AG04450 (cell line): ENCODE measurements around the gene SMARCA2. TPM values are rescaled to one million over a fixed set of nuclear protein-coding genes. Genes with fewer than 3 reads are reported as not detected.

Source experiments
- CTCF ChIA-PET: fragments of 300-600, 350-600 bp; formaldehyde crosslinking; extraction: SDS; loops from one replicate; lab custom pipeline; 2022; ENCODE audit warnings: antibody characterized with exemption, inconsistent platforms; lab: Charles Lee
- POLR2A ChIA-PET: fragments of 350-600 bp; formaldehyde crosslinking; extraction: SDS; loops from one replicate; lab custom pipeline; 2021; ENCODE audit warnings: antibody characterized with exemption, inconsistent platforms; lab: Yijun Ruan, JAX
- DNase-seq: peaks from one replicate; pipeline ENCODE4 v3.0.0-alpha.2; 2011; ENCODE audit warnings: low read depth, low spot score
- H3K27ac ChIP-seq: one replicate; pipeline ENCODE4 v1.5.1; 2012; ENCODE audit warnings: low read depth, low read length, control low read depth
- H3K27me3 ChIP-seq: one replicate; pipeline ENCODE4 v1.6.0; 2012; ENCODE audit warnings: low read length; ENCODE audit not compliant: control insufficient read depth, insufficient read depth
- H3K4me3 ChIP-seq: 2 replicates; pipeline ENCODE4 v1.5.1; 2011; ENCODE audit warnings: mild to moderate bottlenecking, low read depth, low read length, control low read depth
- H3K9me3 ChIP-seq: 2 replicates; pipeline ENCODE4 v1.5.1; 2012; ENCODE audit warnings: low read length; ENCODE audit not compliant: control insufficient read depth, insufficient read depth
- CTCF ChIP-seq: IDR thresholded peaks from 2 replicates; pipeline ENCODE4 v1.5.1; 2011; ENCODE audit warnings: low read depth, low read length, control low read depth, inconsistent platforms
- polyA plus RNA-seq: library from polyadenylated mRNA; depleted of rRNA; stranded (reverse); fragments of >200 nt; gene quantifications from 2 replicates; pipeline ENCODE4 v1.2.3, GENCODE V29; 2011

SMARCA2 gene
- polyA plus RNA-seq, 1 experiment, result 51.2 TPM

DNA sequence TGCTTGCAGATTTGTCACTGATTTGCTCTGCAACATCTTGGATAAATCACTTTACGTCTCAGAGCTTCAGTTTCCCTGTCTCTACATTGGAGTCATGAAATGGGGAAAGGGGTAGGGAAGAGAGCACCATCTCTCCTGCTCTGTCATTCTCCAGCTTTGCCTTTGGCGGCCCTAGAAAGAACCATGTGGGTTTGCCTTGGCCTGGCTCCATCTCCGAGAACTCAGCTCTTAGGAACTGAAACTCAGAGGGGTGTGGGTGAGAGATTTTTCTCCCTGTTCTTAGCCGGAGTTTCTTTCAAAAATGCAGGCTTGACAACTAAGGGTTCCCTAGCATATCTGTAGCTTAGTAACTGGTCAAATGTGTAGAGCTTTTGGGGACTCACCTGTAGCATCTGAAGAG is 123.5 kb downstream of the SMARCA2 start:
- H3K27ac ChIP-seq, result no peak overlapping the region
- ChIA-PET POLR2A (no interaction called here), CTCF (interaction anchor here (1.3 kb wide), 1 partner anchor 18 kb away, joined by 3 read pairs; no protein-coding TSS in a partner anchor)

GRCh38 chr9:2140600-2141223 is 125.6 kb downstream of the SMARCA2 start:
- ChIA-PET CTCF (no interaction called here), POLR2A (no interaction called here)
- Histone ChIP-seq H3K27me3 (no peaks in the 10 kb centered on the region), H3K4me3 (no peak overlapping the region), H3K9me3 (no peaks in the 10 kb centered on the region), H3K27ac (no peak overlapping the region)
- DNase-seq, result no peak
- no peak for TF ChIP-seq CTCF

More for the DNA sequence above, 123.5 kb downstream of the SMARCA2 start:
- Histone ChIP-seq H3K27me3 (no peaks in the 10 kb centered on the region), H3K9me3 (no peaks in the 10 kb centered on the region), H3K4me3 (no peak overlapping the region)
- TF ChIP-seq CTCF, result no peak
- DNase-seq, result no peak

- H3K27me3 ChIP-seq, result no peaks in the 10 kb centered on the region
- H3K4me3 ChIP-seq, result no peak overlapping the region
- POLR2A ChIA-PET, result no interaction called here
- DNase-seq, result no peak
- no peak overlapping the region for H3K27ac ChIP-seq
- CTCF ChIA-PET, result no interaction called here
- no peak for TF ChIP-seq CTCF
- H3K9me3 ChIP-seq, result no peaks in the 10 kb centered on the region
Measured at GRCh38 chr9:2142212-2142611, 127.1 kb downstream of the SMARCA2 start.

GRCh38 chr9:2144619-2145018 is 129.5 kb downstream of the SMARCA2 start:
- Histone ChIP-seq H3K27ac (no peak overlapping the region), H3K4me3 (no peak overlapping the region), H3K9me3 (no peaks in the 10 kb centered on the region), H3K27me3 (no peaks in the 10 kb centered on the region)
- ChIA-PET POLR2A (no interaction called here), CTCF (no interaction called here)
- TF ChIP-seq CTCF, result no peak
- no peak for DNase-seq

DNA sequence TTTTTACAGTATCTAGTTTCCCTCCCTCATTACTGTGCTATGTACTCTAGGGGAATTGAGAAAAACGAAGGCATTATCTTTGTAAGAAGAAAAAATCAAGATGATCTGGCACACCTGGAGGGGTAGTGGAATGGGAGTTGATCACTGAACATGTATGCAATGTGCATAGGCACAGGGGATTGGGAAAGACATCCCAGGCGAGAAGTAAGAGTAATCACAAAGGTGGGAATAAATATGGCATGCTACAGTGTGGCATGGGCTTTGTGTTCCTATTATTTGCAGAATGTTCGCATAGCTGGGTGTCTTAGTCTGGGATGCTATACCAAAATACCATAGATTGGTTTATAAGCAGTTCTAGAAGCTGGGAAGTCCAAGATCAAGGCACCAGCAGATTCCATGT is 130.6 kb downstream of the SMARCA2 start:
- ChIA-PET POLR2A (no interaction called here), CTCF (no interaction called here)
- H3K4me3 ChIP-seq, result no peak overlapping the region
- DNase-seq, result no peak
- H3K27me3 ChIP-seq, result no peaks in the 10 kb centered on the region
- TF ChIP-seq CTCF, result no peak
- no peaks in the 10 kb centered on the region for H3K9me3 ChIP-seq
- no peak overlapping the region for H3K27ac ChIP-seq
